ENCODE data around the gene CEP295NL. TPM values are rescaled to one million over a fixed set of nuclear protein-coding genes. Genes with fewer than 3 reads are reported as not detected.

Gene CEP295NL
- total and polyA plus RNA-seq, 2 experiments from 2014 or later = 0.21 TPM; not detected in 1

GRCh38 chr17:78852709-78853121 lies 50.3 kb downstream of the CEP295NL start:
- peak in 1 of 2 donors; percentile 57 for DNase-seq (ENCODE audit: low read depth in 1 of 2, low spot score in 1 of 2)
- Histone ChIP-seq H3K27ac (no peak overlapping the region), H3K27me3 (no peaks in the 10 kb centered on the region), H3K9me3 (ENCODE audit: low read depth) (no peaks in the 10 kb centered on the region), H3K4me1 (ENCODE audit: low read depth) (no peaks in the 10 kb centered on the region), H3K4me3 (no peak overlapping the region), H3K36me3 (no peaks in the 10 kb centered on the region)
- peak; percentile 21 for TF ChIP-seq CTCF (IDR thresholded peaks at IDR 0.05; ENCODE audit: low read depth, low read length)

GRCh38 chr17:78849026-78849425 lies 54.0 kb downstream of the CEP295NL start:
- DNase-seq (ENCODE audit: low read depth in 1 of 2, low spot score in 1 of 2) = no peak
- no peak overlapping the region for H3K27ac ChIP-seq

GRCh38 chr17:78847052-78847451 lies 55.9 kb downstream of the CEP295NL start:
- H3K4me1 ChIP-seq (ENCODE audit: low read depth) = no peaks in the 10 kb centered on the region
- no peak for DNase-seq (ENCODE audit: low read depth in 1 of 2, low spot score in 1 of 2)
- H3K27ac ChIP-seq = no peak overlapping the region
- no peaks in the 10 kb centered on the region for H3K36me3 ChIP-seq
- H3K27me3 ChIP-seq = no peaks in the 10 kb centered on the region
- no peaks in the 10 kb centered on the region for H3K9me3 ChIP-seq (ENCODE audit: low read depth)
- TF ChIP-seq CTCF (IDR thresholded peaks at IDR 0.05; ENCODE audit: low read depth, low read length) = no peak
- no peak overlapping the region for H3K4me3 ChIP-seq

More at GRCh38 chr17:78849026-78849425, 54.0 kb downstream of the CEP295NL start:
- TF ChIP-seq CTCF (IDR thresholded peaks at IDR 0.05; ENCODE audit: low read depth, low read length) = no peak
- Histone ChIP-seq H3K4me1 (ENCODE audit: low read depth) (no peaks in the 10 kb centered on the region), H3K27me3 (no peaks in the 10 kb centered on the region), H3K36me3 (no peaks in the 10 kb centered on the region), H3K4me3 (no peak overlapping the region), H3K9me3 (ENCODE audit: low read depth) (no peaks in the 10 kb centered on the region)

- DNase-seq (ENCODE audit: low read depth in 1 of 2, low spot score in 1 of 2) = peak in 1 of 2 donors; percentile 24
- no peaks in the 10 kb centered on the region for H3K27me3 ChIP-seq
- TF ChIP-seq CTCF (IDR thresholded peaks at IDR 0.05; ENCODE audit: low read depth, low read length) = no peak
- no peak overlapping the region for H3K4me3 ChIP-seq
- H3K9me3 ChIP-seq (ENCODE audit: low read depth) = no peaks in the 10 kb centered on the region
- peaks cover 5% of the 10 kb centered on the region for H3K4me1 ChIP-seq (ENCODE audit: low read depth)
- no peak overlapping the region for H3K27ac ChIP-seq
- H3K36me3 ChIP-seq = no peaks in the 10 kb centered on the region
Measured at GRCh38 chr17:78844301-78845005, 58.5 kb downstream of the CEP295NL start.

GRCh38 chr17:78842881-78843565 lies 60.0 kb downstream of the CEP295NL start:
- no peaks in the 10 kb centered on the region for H3K36me3 ChIP-seq
- no peaks in the 10 kb centered on the region for H3K27me3 ChIP-seq
- H3K9me3 ChIP-seq (ENCODE audit: low read depth) = no peaks in the 10 kb centered on the region
- H3K4me1 ChIP-seq (ENCODE audit: low read depth) = peaks cover 5% of the 10 kb centered on the region
- peak; percentile 47 to 52 for DNase-seq (ENCODE audit: low read depth in 1 of 2, low spot score in 1 of 2)
- H3K27ac ChIP-seq = no peak overlapping the region
- H3K4me3 ChIP-seq = no peak overlapping the region
- TF ChIP-seq CTCF (IDR thresholded peaks at IDR 0.05; ENCODE audit: low read depth, low read length) = peak; percentile 61
